ENCODE results near the gene FOXL3.
"Not testable (repeated sequence)": the region's sequence is repeated elsewhere in the genome, so short reads cannot be mapped to it uniquely, and the experiment has no call there.

FOXL3 gene

DNA sequence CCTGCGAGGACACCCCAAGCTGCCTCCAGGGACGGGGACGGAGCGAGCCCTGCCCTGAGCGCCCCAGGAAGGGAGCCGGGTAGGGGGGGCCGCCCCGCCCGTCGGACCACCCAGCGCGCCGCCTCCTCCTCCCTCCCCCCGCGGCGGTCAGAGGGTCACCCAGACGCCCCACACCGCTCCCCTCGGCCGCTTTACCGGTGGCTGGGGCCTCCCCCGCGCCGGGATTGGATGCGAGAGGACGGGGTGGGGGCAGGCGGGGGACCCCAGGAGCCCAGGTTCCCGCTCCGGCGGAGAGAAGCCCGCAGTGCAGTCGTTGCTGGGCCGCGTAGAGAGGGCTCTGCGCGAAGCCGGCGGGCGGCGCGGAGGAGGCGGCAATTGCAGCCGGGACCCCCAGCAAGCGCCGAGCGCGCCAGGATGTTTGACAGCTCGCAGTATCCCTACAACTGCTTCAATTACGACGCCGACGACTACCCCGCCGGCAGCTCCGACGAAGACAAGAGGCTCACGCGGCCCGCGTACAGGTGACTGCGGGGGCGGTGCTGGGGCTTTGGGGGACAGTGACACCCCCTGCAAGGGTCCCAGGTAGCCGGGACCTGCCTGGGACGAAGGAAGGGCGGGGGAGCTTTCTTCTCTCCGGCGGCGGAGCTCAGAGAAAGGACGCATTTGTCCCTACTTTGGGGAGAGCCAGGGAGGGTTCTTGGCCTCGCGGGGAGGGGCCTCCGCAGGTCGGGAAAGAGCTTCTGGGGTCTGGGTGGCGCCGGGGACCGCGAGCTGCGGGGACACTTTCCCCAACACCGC lies at the start of gene FOXL3:
Gene FOXL3, plus strand, starts transcription at position 415 of the 798 bp plus-strand sequence. Its CDS starts 0 bp downstream, at position 415.
- Histone ChIP-seq H3K27ac (no peak within 1 kb of the TSS), H3K4me3 (ENCODE audit: low read depth, low read length) (no peak within 1 kb of the TSS), H3K9ac (no peak within 1 kb of the TSS), H3K36me3 (ENCODE audit: control insufficient read depth, insufficient read depth, low read length) (no peaks in the 10 kb centered on the region), H3K4me1 (no peaks in the 10 kb centered on the region), H2AFZ (no peak within 1 kb of the TSS), H3K9me3 (ENCODE audit: control insufficient read depth, low read length) (no peaks in the 10 kb centered on the region), H3K79me2 (no peaks in the 10 kb centered on the region), H3K4me2 (ENCODE audit: low read length) (peak within 1 kb of the TSS; percentile 8), H3K27me3 (ENCODE audit: control insufficient read depth, insufficient read depth, low read length) (peaks cover 8% of the 10 kb centered on the region)
- TF ChIP-seq, protein P1, sequence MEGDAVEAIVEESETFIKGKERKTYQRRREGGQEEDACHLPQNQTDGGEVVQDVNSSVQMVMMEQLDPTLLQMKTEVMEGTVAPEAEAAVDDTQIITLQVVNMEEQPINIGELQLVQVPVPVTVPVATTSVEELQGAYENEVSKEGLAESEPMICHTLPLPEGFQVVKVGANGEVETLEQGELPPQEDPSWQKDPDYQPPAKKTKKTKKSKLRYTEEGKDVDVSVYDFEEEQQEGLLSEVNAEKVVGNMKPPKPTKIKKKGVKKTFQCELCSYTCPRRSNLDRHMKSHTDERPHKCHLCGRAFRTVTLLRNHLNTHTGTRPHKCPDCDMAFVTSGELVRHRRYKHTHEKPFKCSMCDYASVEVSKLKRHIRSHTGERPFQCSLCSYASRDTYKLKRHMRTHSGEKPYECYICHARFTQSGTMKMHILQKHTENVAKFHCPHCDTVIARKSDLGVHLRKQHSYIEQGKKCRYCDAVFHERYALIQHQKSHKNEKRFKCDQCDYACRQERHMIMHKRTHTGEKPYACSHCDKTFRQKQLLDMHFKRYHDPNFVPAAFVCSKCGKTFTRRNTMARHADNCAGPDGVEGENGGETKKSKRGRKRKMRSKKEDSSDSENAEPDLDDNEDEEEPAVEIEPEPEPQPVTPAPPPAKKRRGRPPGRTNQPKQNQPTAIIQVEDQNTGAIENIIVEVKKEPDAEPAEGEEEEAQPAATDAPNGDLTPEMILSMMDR (IDR thresholded peaks at IDR 0.05), result no peak

- Histone ChIP-seq H3K4me2 (ENCODE audit: low read length) (no peak overlapping the region), H3K4me3 (ENCODE audit: low read depth, low read length) (no peak overlapping the region), H3K79me2 (peaks cover 3% of the 10 kb centered on the region), H3K36me3 (ENCODE audit: control insufficient read depth, insufficient read depth, low read length) (no peaks in the 10 kb centered on the region), H3K9me3 (ENCODE audit: control insufficient read depth, low read length) (no peaks in the 10 kb centered on the region), H3K9ac (no peak overlapping the region), H3K4me1 (peaks cover 14% of the 10 kb centered on the region), H3K27ac (no peak overlapping the region), H3K27me3 (ENCODE audit: control insufficient read depth, insufficient read depth, low read length) (no peaks in the 10 kb centered on the region), H2AFZ (no peak overlapping the region)
- TF ChIP-seq, protein P1 (IDR thresholded peaks at IDR 0.05), result no peak
These were observed 49.0 kb upstream of the FOXL3 start for GRCh38 chr7:240887-241421.

DNA sequence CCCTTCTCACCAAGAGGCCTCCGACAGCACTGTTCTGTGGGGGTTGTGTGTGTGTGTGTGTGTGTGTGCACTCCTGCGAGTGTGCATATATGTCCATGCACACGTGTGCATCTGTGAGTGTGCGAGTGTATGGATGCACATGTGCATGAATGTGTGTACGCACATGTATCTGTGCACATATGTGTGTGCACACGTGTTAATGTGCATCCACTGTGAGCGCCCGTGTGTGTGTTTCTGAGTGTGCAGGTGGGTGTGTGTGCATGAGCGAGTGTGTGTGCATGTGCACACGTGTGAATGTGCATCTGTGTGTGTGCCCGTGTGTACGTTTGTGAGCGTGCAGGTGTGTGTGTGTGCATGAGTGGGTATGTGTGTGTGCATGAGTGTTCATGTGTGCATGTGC lies 48.5 kb upstream of the FOXL3 start:
- no peak overlapping the region for H2AFZ ChIP-seq
- no peaks in the 10 kb centered on the region for H3K27me3 ChIP-seq (ENCODE audit: control insufficient read depth, insufficient read depth, low read length)
- no peak overlapping the region for H3K4me2 ChIP-seq (ENCODE audit: low read length)
- no peak overlapping the region for H3K27ac ChIP-seq
- TF ChIP-seq, protein P1 (IDR thresholded peaks at IDR 0.05), result no peak
- H3K4me1 ChIP-seq, result peaks cover 9% of the 10 kb centered on the region
- H3K9me3 ChIP-seq (ENCODE audit: control insufficient read depth, low read length), result no peaks in the 10 kb centered on the region
- H3K79me2 ChIP-seq, result peaks cover 3% of the 10 kb centered on the region
- no peak overlapping the region for H3K4me3 ChIP-seq (ENCODE audit: low read depth, low read length)
- H3K36me3 ChIP-seq (ENCODE audit: control insufficient read depth, insufficient read depth, low read length), result no peaks in the 10 kb centered on the region
- no peak overlapping the region for H3K9ac ChIP-seq

- H3K36me3 ChIP-seq (ENCODE audit: control insufficient read depth, insufficient read depth, low read length); H3K79me2 ChIP-seq; H3K27ac ChIP-seq; H3K9me3 ChIP-seq (ENCODE audit: control insufficient read depth, low read length); H3K27me3 ChIP-seq (ENCODE audit: control insufficient read depth, insufficient read depth, low read length); H3K4me1 ChIP-seq; H3K9ac ChIP-seq; H3K4me2 ChIP-seq (ENCODE audit: low read length); H3K4me3 ChIP-seq (ENCODE audit: low read depth, low read length); H2AFZ ChIP-seq: not testable (repeated sequence)
These were observed 47.0 kb upstream of the FOXL3 start for GRCh38 chr7:242826-243579.

GRCh38 chr7:243580-243978 lies 46.4 kb upstream of the FOXL3 start:
- H3K4me3 ChIP-seq (ENCODE audit: low read depth, low read length); H3K9ac ChIP-seq; H3K4me1 ChIP-seq; H3K27me3 ChIP-seq (ENCODE audit: control insufficient read depth, insufficient read depth, low read length); H2AFZ ChIP-seq; H3K9me3 ChIP-seq (ENCODE audit: control insufficient read depth, low read length); H3K36me3 ChIP-seq (ENCODE audit: control insufficient read depth, insufficient read depth, low read length); H3K27ac ChIP-seq; H3K4me2 ChIP-seq (ENCODE audit: low read length); H3K79me2 ChIP-seq: not testable (repeated sequence)
